ENCODE data around the gene TMEM223. TPM values are rescaled to one million over a fixed set of nuclear protein-coding genes. Genes with fewer than 3 reads are reported as not detected.

Gene TMEM223
- total RNA-seq, 1 donor from 2014 or later, result 19.6 TPM

DNA sequence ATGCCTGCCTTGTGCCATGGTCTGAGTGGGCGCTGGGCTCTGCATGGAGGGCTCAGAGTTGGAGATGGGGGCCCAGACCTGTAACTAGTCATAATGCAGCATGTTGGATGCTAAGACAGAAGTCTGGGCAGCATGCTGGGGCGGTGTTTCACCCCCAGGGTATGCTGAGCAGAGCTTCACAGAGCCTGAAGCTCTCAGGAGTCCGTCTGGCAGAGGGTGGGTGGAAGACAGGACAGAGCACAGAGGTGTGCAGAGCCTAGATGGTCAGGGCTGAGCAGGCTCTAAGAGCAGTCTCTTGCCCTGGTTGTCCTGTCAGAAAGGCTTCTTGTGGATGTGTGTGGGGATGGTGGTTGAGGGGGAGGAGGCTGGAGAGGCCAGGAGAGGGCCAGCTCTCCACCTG is 13.4 kb downstream of the TMEM223 start:
- DNase-seq (ENCODE audit: extremely low spot score in 2 of 2), result no peak
- no peaks in the 10 kb centered on the region for H3K27me3 ChIP-seq
- H3K36me3 ChIP-seq, result peaks cover 0 to 31% of the 10 kb centered on the region in 2 donors
- no peak for TF ChIP-seq POLR2A (IDR thresholded peaks at IDR 0.05)
- no peak for TF ChIP-seq POLR2AphosphoS5 (IDR thresholded peaks at IDR 0.05; ENCODE audit: insufficient read depth in 1 of 2, low read depth in 1 of 2)
- TF ChIP-seq, protein P1, sequence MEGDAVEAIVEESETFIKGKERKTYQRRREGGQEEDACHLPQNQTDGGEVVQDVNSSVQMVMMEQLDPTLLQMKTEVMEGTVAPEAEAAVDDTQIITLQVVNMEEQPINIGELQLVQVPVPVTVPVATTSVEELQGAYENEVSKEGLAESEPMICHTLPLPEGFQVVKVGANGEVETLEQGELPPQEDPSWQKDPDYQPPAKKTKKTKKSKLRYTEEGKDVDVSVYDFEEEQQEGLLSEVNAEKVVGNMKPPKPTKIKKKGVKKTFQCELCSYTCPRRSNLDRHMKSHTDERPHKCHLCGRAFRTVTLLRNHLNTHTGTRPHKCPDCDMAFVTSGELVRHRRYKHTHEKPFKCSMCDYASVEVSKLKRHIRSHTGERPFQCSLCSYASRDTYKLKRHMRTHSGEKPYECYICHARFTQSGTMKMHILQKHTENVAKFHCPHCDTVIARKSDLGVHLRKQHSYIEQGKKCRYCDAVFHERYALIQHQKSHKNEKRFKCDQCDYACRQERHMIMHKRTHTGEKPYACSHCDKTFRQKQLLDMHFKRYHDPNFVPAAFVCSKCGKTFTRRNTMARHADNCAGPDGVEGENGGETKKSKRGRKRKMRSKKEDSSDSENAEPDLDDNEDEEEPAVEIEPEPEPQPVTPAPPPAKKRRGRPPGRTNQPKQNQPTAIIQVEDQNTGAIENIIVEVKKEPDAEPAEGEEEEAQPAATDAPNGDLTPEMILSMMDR (IDR thresholded peaks at IDR 0.05), result no peak
- intact Hi-C loops (cut with DNase I), result no loop called here
- H3K4me3 ChIP-seq, result no peak overlapping the region
- H3K4me1 ChIP-seq, result no peaks in the 10 kb centered on the region
- no peaks in the 10 kb centered on the region for H3K9me3 ChIP-seq
- H3K27ac ChIP-seq, result no peak overlapping the region

DNA sequence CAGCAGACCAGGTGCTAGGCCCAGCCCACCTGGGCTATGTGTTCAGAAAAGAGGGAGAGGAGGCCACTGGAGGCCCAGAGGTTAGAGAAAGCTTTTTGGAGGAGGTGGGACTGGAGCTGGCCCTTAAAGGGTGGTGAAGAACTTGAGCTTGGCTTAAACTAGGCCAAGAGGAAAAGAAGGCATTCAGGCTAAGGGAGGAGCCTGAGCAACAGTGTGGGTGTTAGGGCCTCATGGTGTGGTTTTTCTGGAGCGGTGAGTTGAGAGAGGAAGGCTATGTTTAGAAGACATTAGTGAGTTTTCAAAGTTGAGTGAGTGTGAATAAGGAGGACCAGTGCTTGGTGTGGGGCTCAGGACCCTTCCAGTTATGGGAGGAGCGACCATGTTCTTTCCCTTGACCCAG is 14.4 kb downstream of the TMEM223 start:
- Histone ChIP-seq H3K4me3 (no peak overlapping the region), H3K4me1 (peaks cover 2% of the 10 kb centered on the region), H3K27ac (no peak overlapping the region), H3K36me3 (peaks cover 0 to 31% of the 10 kb centered on the region in 2 donors), H3K27me3 (no peaks in the 10 kb centered on the region), H3K9me3 (no peaks in the 10 kb centered on the region)
- intact Hi-C loops (cut with DNase I), result no loop called here
- no peak for DNase-seq (ENCODE audit: extremely low spot score in 2 of 2)
- no peak for TF ChIP-seq POLR2AphosphoS5 (IDR thresholded peaks at IDR 0.05; ENCODE audit: insufficient read depth in 1 of 2, low read depth in 1 of 2)
- TF ChIP-seq, protein P1 (IDR thresholded peaks at IDR 0.05), result no peak
- no peak for TF ChIP-seq POLR2A (IDR thresholded peaks at IDR 0.05)

DNA sequence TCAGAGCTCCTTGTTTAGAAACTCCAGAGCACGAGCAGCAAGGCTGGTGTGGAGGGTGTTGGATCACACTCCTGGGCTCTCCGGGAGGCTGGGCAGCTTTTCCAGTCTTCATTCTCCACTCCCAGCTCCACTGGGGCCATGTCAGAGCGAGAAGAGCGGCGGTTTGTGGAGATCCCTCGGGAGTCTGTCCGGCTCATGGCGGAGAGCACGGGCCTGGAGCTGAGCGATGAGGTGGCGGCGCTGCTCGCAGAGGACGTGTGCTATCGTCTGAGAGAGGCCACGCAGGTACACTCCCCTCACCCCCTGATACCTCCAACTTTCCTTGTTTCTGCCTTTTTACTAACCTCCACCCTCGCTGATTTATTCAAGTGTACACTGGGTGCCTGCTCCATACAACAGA is 16.2 kb downstream of the TMEM223 start:
- no peaks in the 10 kb centered on the region for H3K27me3 ChIP-seq
- no peak for DNase-seq (ENCODE audit: extremely low spot score in 2 of 2)
- H3K9me3 ChIP-seq, result no peaks in the 10 kb centered on the region
- peaks cover 13% of the 10 kb centered on the region for H3K4me1 ChIP-seq
- H3K27ac ChIP-seq, result no peak overlapping the region
- intact Hi-C loops (cut with DNase I), result no loop called here
- no peak overlapping the region for H3K4me3 ChIP-seq
- TF ChIP-seq POLR2AphosphoS5 (IDR thresholded peaks at IDR 0.05; ENCODE audit: insufficient read depth in 1 of 2, low read depth in 1 of 2), result no peak
- no peak for TF ChIP-seq POLR2A (IDR thresholded peaks at IDR 0.05)
- TF ChIP-seq, protein P1 (IDR thresholded peaks at IDR 0.05), result no peak
- peaks cover 0 to 24% of the 10 kb centered on the region in 2 donors for H3K36me3 ChIP-seq

DNA sequence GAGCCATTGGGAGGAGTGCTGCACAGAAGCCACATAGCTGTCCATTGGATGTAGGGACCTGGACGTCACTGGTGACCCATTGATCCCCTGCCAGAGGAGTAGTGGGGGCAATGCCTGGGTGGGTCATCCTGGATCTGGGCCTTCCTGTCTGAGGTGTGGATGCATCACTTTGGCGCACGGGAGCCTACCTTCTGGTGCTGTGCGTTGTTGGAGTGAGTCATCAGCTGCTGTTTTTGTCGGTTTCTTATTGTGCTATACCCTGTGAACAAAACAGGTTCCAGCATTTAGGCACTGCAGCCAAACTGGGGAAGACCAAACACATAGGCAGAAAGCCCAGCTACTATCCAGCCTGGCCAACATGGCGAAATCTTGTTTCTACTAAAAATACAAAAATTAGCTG is 17.4 kb downstream of the TMEM223 start:
- H3K4me1 ChIP-seq, result peaks cover 26% of the 10 kb centered on the region
- no peak overlapping the region for H3K27ac ChIP-seq
- intact Hi-C loops (cut with DNase I), result loop anchor here (5.0 kb wide), 1 partner anchor 47 kb away; the partner anchor contains the start of genes HNRNPUL2 and TTC9C
- no peak for TF ChIP-seq POLR2A (IDR thresholded peaks at IDR 0.05)
- TF ChIP-seq POLR2AphosphoS5 (IDR thresholded peaks at IDR 0.05; ENCODE audit: insufficient read depth in 1 of 2, low read depth in 1 of 2), result no peak
- TF ChIP-seq, protein P1 (IDR thresholded peaks at IDR 0.05), result no peak
- DNase-seq (ENCODE audit: extremely low spot score in 2 of 2), result no peak
- no peaks in the 10 kb centered on the region for H3K27me3 ChIP-seq
- H3K4me3 ChIP-seq, result no peak overlapping the region
- peaks cover 0 to 24% of the 10 kb centered on the region in 2 donors for H3K36me3 ChIP-seq
- no peaks in the 10 kb centered on the region for H3K9me3 ChIP-seq

DNA sequence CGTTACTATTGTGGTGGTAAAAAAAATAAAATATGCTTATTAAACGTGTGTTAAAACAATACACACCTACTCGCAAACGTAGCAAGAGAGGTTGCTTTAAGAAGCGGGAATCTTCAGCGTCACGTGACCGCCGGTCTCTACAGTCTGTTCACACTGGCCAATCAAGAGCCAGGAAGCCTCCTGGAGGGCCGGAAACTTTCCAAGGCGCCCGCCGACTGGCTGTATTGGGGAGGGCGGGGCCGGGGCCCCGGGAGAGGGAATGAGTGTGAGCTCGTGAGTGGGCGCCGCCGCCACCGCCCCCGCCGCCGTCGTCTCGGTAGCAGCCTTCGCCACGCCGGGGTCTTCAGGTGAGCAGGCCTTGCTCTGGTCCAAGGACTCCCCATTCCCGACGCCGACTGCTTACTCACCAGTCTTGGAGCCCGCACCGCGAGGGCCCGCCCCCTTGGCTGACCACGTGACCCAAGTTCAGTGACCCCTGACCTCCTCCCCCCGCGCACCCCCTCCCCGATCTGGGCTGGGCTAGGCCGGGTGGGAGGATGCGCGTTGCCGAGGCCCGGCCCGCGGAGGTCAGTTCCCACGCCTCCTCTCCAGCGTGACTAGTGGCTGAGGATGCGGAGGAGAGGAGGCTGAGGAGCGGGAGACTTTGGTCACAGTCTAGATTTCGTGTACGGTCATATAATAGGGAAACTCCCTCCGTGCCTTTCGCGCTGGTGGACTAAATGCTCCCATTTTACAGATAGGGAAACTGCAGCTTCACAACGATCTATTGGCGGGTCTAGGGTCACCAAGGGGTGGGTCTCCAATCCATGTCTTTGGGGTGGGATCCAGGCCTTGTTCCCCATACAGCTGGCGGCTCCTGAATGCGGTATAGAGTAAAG is 20.4 kb downstream of the TMEM223 start, which contains the start of gene TAF6L:
TSS of gene TAF6L (plus strand) at position 253 of the 878 bp plus-strand sequence. CDS start 4,388 bp downstream, outside the sequence.
- Histone ChIP-seq H3K9me3 (no peaks in the 10 kb centered on the region), H3K27ac (peak within 1 kb of the TSS; percentile 98), H3K27me3 (no peaks in the 10 kb centered on the region), H3K4me1 (peaks cover 29% of the 10 kb centered on the region), H3K36me3 (peaks cover 0 to 20% of the 10 kb centered on the region in 2 donors), H3K4me3 (peak within 1 kb of the TSS; percentile 66 to 78)
- DNase-seq (ENCODE audit: extremely low spot score in 2 of 2), result peak in 1 of 2 donors; percentile 99
- intact Hi-C loops (cut with DNase I), result loop anchor here (5.0 kb wide), 1 partner anchor 44 kb away; the partner anchor contains the start of genes HNRNPUL2 and TTC9C
- TF ChIP-seq POLR2AphosphoS5 (IDR thresholded peaks at IDR 0.05; ENCODE audit: insufficient read depth in 1 of 2, low read depth in 1 of 2) (peak; percentile 89 to 90), POLR2A (IDR thresholded peaks at IDR 0.05) (peak in 1 of 2 donors; percentile 8)
- TF ChIP-seq, protein P1 (IDR thresholded peaks at IDR 0.05), result no peak

Data from vagina (tissue), 2 donors.